Activated CD8-positive, alpha-beta T cell treated with anti-CD3 and anti-CD28 coated beads, Interleukin-2, amount 10 ng/mL, durations not matched to agents 7 days and 5 days (primary cell): ENCODE data around the gene APBA2. TPM values are rescaled to one million over a fixed set of nuclear protein-coding genes. Genes with fewer than 3 reads are reported as not detected.

Experiments used
- ATAC-seq: fragments of 150-1000 bp; cut with Tn5 transposase; one replicate; pipeline ENCODE4 v1.10.0; 2021; ENCODE audit warnings: moderate library complexity
- CTCF ChIA-PET: fragments of 350-600 bp; sonication (Branson Sonifier 250); formaldehyde crosslinking; loops from one replicate; lab custom pipeline; 2021; ENCODE audit warnings: antibody characterized with exemption; lab: Charles Lee
- POLR2A ChIA-PET: fragments of 350-600 bp; sonication (Branson Sonifier 250); formaldehyde crosslinking; loops from one replicate; lab custom pipeline; 2021; ENCODE audit warnings: antibody characterized with exemption; lab: Charles Lee
- DNase-seq: peaks from one replicate; pipeline ENCODE4 v3.0.0-alpha.2; 2020
- H3K27ac Mint-ChIP-seq: one replicate; pipeline ENCODE4 v1.8.0; 2021; ENCODE audit warnings: mild to moderate bottlenecking, mixed read lengths
- H3K27me3 Mint-ChIP-seq: one replicate; pipeline ENCODE4 v1.8.0; 2021; ENCODE audit warnings: low read depth, mixed read lengths
- H3K36me3 Mint-ChIP-seq: one replicate; pipeline ENCODE4 v1.8.0; 2021; ENCODE audit warnings: low read depth, mixed read lengths
- H3K4me1 Mint-ChIP-seq: one replicate; pipeline ENCODE4 v1.8.0; 2021; ENCODE audit warnings: low read depth, mixed read lengths
- H3K4me3 Mint-ChIP-seq: one replicate; pipeline ENCODE4 v1.8.0; 2021; ENCODE audit warnings: mild to moderate bottlenecking, mixed read lengths
- H3K9me3 Mint-ChIP-seq: one replicate; pipeline ENCODE4 v1.8.0; 2022; ENCODE audit warnings: mixed read lengths; ENCODE audit not compliant: insufficient read depth
- total RNA-seq, 2 experiments: library from RNA; stranded (reverse); gene quantifications; one replicate each; pipeline ENCODE4 v1.2.3, GENCODE V29; 2021

APBA2 gene
- total RNA-seq, 2 experiments from 2014 or later: 29.5 TPM

- H3K36me3 Mint-ChIP-seq: peaks cover 29% of the 10 kb centered on the region
- ChIA-PET CTCF (interaction anchor here (0.7 to 4.6 kb wide), 11 partner anchors 10 to 170 kb away, joined by 3 to 46 read pairs (median 4); partner anchors contain the start of gene APBA2), POLR2A (interaction anchor here (0.6 to 1.2 kb wide), 3 partner anchors 32 to 54 kb away, joined by 3 read pairs; no protein-coding TSS in a partner anchor)
- H3K4me3 Mint-ChIP-seq: peak overlapping the region; percentile 71
- H3K27me3 Mint-ChIP-seq: no peaks in the 10 kb centered on the region
- ATAC-seq (peak; percentile 54), DNase-seq (peak; percentile 56)
- H3K9me3 Mint-ChIP-seq: no peaks in the 10 kb centered on the region
- H3K27ac Mint-ChIP-seq: peak overlapping the region; percentile 75
- peaks cover 56% of the 10 kb centered on the region for H3K4me1 Mint-ChIP-seq
Measured at GRCh38 chr15:28919679-28920655, 34.2 kb downstream of the APBA2 start.

GRCh38 chr15:28920781-28921331 lies 35.1 kb downstream of the APBA2 start:
- Mint-ChIP-seq H3K27ac (peak overlapping the region; percentile 23), H3K4me3 (no peak overlapping the region), H3K36me3 (peaks cover 31% of the 10 kb centered on the region), H3K9me3 (no peaks in the 10 kb centered on the region), H3K4me1 (peaks cover 58% of the 10 kb centered on the region), H3K27me3 (no peaks in the 10 kb centered on the region)
- no peak for ATAC-seq
- DNase-seq: no peak
- CTCF ChIA-PET: interaction anchor here (0.6 to 4.6 kb wide), 12 partner anchors 9 to 169 kb away, joined by 3 to 46 read pairs (median 4); no protein-coding TSS in a partner anchor
- POLR2A ChIA-PET: no interaction called here

- no peak for ATAC-seq
- H3K9me3 Mint-ChIP-seq: no peaks in the 10 kb centered on the region
- H3K27ac Mint-ChIP-seq: peak overlapping the region; percentile 23
- CTCF ChIA-PET: interaction anchor here (0.6 to 4.6 kb wide), 12 partner anchors 9 to 169 kb away, joined by 3 to 46 read pairs (median 4); no protein-coding TSS in a partner anchor
- H3K27me3 Mint-ChIP-seq: no peaks in the 10 kb centered on the region
- no peak for DNase-seq
- H3K4me1 Mint-ChIP-seq: peaks cover 58% of the 10 kb centered on the region
- POLR2A ChIA-PET: no interaction called here
- H3K4me3 Mint-ChIP-seq: no peak overlapping the region
- H3K36me3 Mint-ChIP-seq: peaks cover 31% of the 10 kb centered on the region
Measured at GRCh38 chr15:28921336-28921735, 35.6 kb downstream of the APBA2 start.

GRCh38 chr15:28921919-28922706 lies 36.3 kb downstream of the APBA2 start:
- H3K9me3 Mint-ChIP-seq: no peaks in the 10 kb centered on the region
- peaks cover 58% of the 10 kb centered on the region for H3K4me1 Mint-ChIP-seq
- H3K4me3 Mint-ChIP-seq: no peak overlapping the region
- H3K27me3 Mint-ChIP-seq: no peaks in the 10 kb centered on the region
- H3K36me3 Mint-ChIP-seq: peaks cover 31% of the 10 kb centered on the region
- ATAC-seq (no peak), DNase-seq (no peak)
- ChIA-PET POLR2A (no interaction called here), CTCF (interaction anchor here (0.6 to 4.6 kb wide), 9 partner anchors 10 to 168 kb away, joined by 3 to 46 read pairs (median 4); no protein-coding TSS in a partner anchor)
- H3K27ac Mint-ChIP-seq: peak overlapping the region; percentile 23

- DNase-seq (no peak), ATAC-seq (no peak)
- Mint-ChIP-seq H3K27ac (no peak overlapping the region), H3K9me3 (no peaks in the 10 kb centered on the region), H3K4me3 (no peak overlapping the region), H3K27me3 (no peaks in the 10 kb centered on the region), H3K36me3 (peaks cover 31% of the 10 kb centered on the region), H3K4me1 (peaks cover 57% of the 10 kb centered on the region)
- POLR2A ChIA-PET: no interaction called here
- CTCF ChIA-PET: interaction anchor here (0.6 to 4.6 kb wide), 5 partner anchors 14 to 168 kb away, joined by 3 to 46 read pairs (median 23); no protein-coding TSS in a partner anchor
Measured at GRCh38 chr15:28922707-28923012, 36.9 kb downstream of the APBA2 start.

- no peak overlapping the region for H3K27ac Mint-ChIP-seq
- H3K27me3 Mint-ChIP-seq: no peaks in the 10 kb centered on the region
- peaks cover 50% of the 10 kb centered on the region for H3K4me1 Mint-ChIP-seq
- no peak overlapping the region for H3K4me3 Mint-ChIP-seq
- no peak for ATAC-seq
- peaks cover 33% of the 10 kb centered on the region for H3K36me3 Mint-ChIP-seq
- no peaks in the 10 kb centered on the region for H3K9me3 Mint-ChIP-seq
- no peak for DNase-seq
- CTCF ChIA-PET: no interaction called here
- POLR2A ChIA-PET: no interaction called here
Measured at GRCh38 chr15:28923726-28924280, 38.0 kb downstream of the APBA2 start.

GRCh38 chr15:28927043-28927442 lies 41.3 kb downstream of the APBA2 start:
- Mint-ChIP-seq H3K27me3 (no peaks in the 10 kb centered on the region), H3K36me3 (peaks cover 30% of the 10 kb centered on the region), H3K27ac (no peak overlapping the region), H3K4me1 (peaks cover 19% of the 10 kb centered on the region), H3K4me3 (no peak overlapping the region), H3K9me3 (no peaks in the 10 kb centered on the region)
- DNase-seq: no peak
- ChIA-PET CTCF (no interaction called here), POLR2A (no interaction called here)
- no peak for ATAC-seq

GRCh38 chr15:28929200-28929599 lies 43.4 kb downstream of the APBA2 start:
- no peak overlapping the region for H3K4me3 Mint-ChIP-seq
- ATAC-seq (no peak), DNase-seq (no peak)
- no peaks in the 10 kb centered on the region for H3K27me3 Mint-ChIP-seq
- no peaks in the 10 kb centered on the region for H3K9me3 Mint-ChIP-seq
- peaks cover 17% of the 10 kb centered on the region for H3K36me3 Mint-ChIP-seq
- H3K4me1 Mint-ChIP-seq: peaks cover 21% of the 10 kb centered on the region
- ChIA-PET POLR2A (no interaction called here), CTCF (interaction anchor here (2.3 to 2.4 kb wide), 2 partner anchors 8 to 9 kb away, joined by 6 to 10 read pairs; no protein-coding TSS in a partner anchor)
- no peak overlapping the region for H3K27ac Mint-ChIP-seq

- Mint-ChIP-seq H3K9me3 (no peaks in the 10 kb centered on the region), H3K27ac (no peak overlapping the region), H3K27me3 (no peaks in the 10 kb centered on the region), H3K36me3 (peaks cover 11% of the 10 kb centered on the region), H3K4me1 (peaks cover 20% of the 10 kb centered on the region), H3K4me3 (no peak overlapping the region)
- POLR2A ChIA-PET: no interaction called here
- no peak for ATAC-seq
- CTCF ChIA-PET: interaction anchor here (0.8 to 2.4 kb wide), 3 partner anchors 8 to 45 kb away, joined by 4 to 10 read pairs (median 6); no protein-coding TSS in a partner anchor
- no peak for DNase-seq
Measured at GRCh38 chr15:28930011-28930410, 44.2 kb downstream of the APBA2 start.

- Mint-ChIP-seq H3K27ac (peak overlapping the region; percentile 60), H3K36me3 (peaks cover 9% of the 10 kb centered on the region), H3K27me3 (no peaks in the 10 kb centered on the region), H3K4me1 (peaks cover 25% of the 10 kb centered on the region), H3K9me3 (no peaks in the 10 kb centered on the region), H3K4me3 (no peak overlapping the region)
- CTCF ChIA-PET: interaction anchor here (0.8 to 2.3 kb wide), 2 partner anchors 10 to 45 kb away, joined by 4 to 10 read pairs; no protein-coding TSS in a partner anchor
- POLR2A ChIA-PET: no interaction called here
- ATAC-seq (no peak), DNase-seq (no peak)
Measured at GRCh38 chr15:28930476-28931291, 44.9 kb downstream of the APBA2 start.
